A673 (cell line): Measurements from ENCODE around the gene SNRPB2.

Source experiments
- EZH2 ChIP-seq: fragments of 200-600 bp; sonication (generic); IDR thresholded peaks from 2 replicates; pipeline ENCODE4 v1.6.1; 2017; ENCODE audit warnings: borderline replicate concordance, low read depth, mild to moderate bottlenecking, mixed read lengths, antibody characterized with exemption, low read length; ENCODE audit not compliant: poor library complexity, severe bottlenecking
- TF ChIP-seq, protein P1 (sequence below): fragments of 300-800, 200-600 bp; sonication (generic); conservative IDR thresholded peaks from 2 replicates; pipeline ENCODE4 v1.5.1; 2017; ENCODE audit warnings: low read depth, mild to moderate bottlenecking, antibody characterized with exemption, low read length, moderate library complexity, mixed read lengths

DNA sequence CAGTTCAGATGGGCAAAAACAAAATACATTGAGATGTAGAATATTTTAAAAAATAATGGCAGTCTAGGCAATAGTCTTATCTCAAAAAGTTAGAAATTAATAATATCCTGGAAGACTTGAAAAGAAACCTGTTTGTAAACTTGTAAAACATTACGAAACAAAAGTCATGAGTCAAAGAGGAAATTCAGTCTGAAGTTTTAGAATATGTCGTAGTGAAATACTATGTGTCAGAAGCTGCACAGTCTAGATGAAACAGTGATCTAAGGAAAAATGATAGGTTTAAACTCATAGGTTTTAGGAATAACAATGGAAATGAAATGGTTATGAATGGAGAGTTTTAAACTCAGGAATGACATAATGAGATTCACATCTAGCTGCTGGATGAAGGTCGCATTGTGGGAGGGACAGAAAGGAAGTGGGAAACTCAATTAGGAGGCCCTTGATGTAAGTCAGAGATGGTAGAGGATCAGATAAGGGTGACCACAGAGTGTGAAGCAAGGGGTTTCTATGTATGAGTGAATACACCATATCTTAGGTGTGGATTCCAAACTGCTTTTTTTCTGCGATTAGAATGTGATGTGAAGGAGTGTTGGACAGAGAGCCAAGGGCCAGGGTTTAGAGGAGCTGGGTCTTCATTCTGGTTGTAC is 2.8 kb downstream of the SNRPB2 start:
- TF ChIP-seq, protein P1, sequence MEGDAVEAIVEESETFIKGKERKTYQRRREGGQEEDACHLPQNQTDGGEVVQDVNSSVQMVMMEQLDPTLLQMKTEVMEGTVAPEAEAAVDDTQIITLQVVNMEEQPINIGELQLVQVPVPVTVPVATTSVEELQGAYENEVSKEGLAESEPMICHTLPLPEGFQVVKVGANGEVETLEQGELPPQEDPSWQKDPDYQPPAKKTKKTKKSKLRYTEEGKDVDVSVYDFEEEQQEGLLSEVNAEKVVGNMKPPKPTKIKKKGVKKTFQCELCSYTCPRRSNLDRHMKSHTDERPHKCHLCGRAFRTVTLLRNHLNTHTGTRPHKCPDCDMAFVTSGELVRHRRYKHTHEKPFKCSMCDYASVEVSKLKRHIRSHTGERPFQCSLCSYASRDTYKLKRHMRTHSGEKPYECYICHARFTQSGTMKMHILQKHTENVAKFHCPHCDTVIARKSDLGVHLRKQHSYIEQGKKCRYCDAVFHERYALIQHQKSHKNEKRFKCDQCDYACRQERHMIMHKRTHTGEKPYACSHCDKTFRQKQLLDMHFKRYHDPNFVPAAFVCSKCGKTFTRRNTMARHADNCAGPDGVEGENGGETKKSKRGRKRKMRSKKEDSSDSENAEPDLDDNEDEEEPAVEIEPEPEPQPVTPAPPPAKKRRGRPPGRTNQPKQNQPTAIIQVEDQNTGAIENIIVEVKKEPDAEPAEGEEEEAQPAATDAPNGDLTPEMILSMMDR = no peak
- no peak for TF ChIP-seq EZH2
